Measurements from ENCODE around the gene CACNA1C.

CACNA1C gene

DNA sequence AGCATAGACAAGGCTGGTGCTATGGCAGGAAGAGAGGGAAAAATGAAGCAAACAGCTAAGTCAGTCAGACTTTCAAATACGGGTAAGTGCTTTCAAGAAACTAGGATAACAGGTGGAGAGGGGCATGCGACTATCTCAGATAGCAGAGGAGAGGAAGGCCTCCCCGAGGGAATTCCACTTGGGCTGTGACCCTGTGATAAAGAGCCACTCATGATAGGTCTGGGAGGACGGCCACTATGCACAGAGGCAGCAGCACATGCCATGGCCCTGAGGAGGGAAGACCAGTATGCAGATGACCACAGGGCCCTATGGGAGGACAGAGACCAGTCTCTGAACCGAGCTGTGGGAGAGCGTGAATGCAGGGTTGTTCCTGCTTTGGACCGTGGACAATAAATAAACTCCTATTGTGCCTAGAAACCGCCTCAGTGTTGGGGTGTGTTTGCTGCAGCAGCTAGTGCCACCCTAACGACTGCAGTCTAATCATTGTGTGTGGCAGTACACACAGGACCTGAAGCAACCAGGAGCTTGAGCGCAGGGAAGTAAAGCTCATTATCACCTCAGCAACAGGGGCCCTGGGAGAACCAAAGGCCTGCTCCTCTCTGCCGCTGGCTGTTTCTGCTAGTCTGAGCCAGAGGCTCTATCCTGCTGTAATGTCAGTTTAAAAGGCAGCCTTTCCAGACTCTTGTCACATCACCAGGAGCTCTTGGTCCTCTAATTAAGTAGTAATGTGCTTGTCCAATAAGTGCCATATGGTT, 119.1 kb downstream of the CACNA1C start:
- H3F3A ChIP-seq (ENCODE audit: control insufficient read depth, insufficient read depth): no peaks in the 10 kb centered on the region
- no peaks in the 10 kb centered on the region for H3K79me2 ChIP-seq (ENCODE audit: control insufficient read depth, low read length)
- no peaks in the 10 kb centered on the region for H3K4me1 ChIP-seq (ENCODE audit: control insufficient read depth, low read length)
- H3K4me2 ChIP-seq (ENCODE audit: low read length): no peak overlapping the region
- H3K27ac ChIP-seq (ENCODE audit: low read depth, low read length): no peak overlapping the region
- H3K27me3 ChIP-seq (ENCODE audit: control insufficient read depth, low read length): no peaks in the 10 kb centered on the region
- H3K9me3 ChIP-seq (ENCODE audit: control insufficient read depth, insufficient read depth, low read length): no peaks in the 10 kb centered on the region
- no peak overlapping the region for H3K4me3 ChIP-seq (ENCODE audit: low read length)
- H3K9me2 ChIP-seq (replicated peaks; ENCODE audit: control insufficient read depth, low read length): no peaks in the 10 kb centered on the region
- no peak for TF ChIP-seq EZH2phosphoT487 (IDR thresholded peaks at IDR 0.05; ENCODE audit: borderline replicate concordance, low read length)
- TF ChIP-seq, protein P1, sequence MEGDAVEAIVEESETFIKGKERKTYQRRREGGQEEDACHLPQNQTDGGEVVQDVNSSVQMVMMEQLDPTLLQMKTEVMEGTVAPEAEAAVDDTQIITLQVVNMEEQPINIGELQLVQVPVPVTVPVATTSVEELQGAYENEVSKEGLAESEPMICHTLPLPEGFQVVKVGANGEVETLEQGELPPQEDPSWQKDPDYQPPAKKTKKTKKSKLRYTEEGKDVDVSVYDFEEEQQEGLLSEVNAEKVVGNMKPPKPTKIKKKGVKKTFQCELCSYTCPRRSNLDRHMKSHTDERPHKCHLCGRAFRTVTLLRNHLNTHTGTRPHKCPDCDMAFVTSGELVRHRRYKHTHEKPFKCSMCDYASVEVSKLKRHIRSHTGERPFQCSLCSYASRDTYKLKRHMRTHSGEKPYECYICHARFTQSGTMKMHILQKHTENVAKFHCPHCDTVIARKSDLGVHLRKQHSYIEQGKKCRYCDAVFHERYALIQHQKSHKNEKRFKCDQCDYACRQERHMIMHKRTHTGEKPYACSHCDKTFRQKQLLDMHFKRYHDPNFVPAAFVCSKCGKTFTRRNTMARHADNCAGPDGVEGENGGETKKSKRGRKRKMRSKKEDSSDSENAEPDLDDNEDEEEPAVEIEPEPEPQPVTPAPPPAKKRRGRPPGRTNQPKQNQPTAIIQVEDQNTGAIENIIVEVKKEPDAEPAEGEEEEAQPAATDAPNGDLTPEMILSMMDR (IDR thresholded peaks at IDR 0.05; ENCODE audit: low read depth, low read length, poor library complexity, severe bottlenecking): no peak
- H3K36me3 ChIP-seq (ENCODE audit: control insufficient read depth, low read length): no peaks in the 10 kb centered on the region
- no peaks in the 10 kb centered on the region for H4K20me1 ChIP-seq (ENCODE audit: control insufficient read depth, insufficient read depth, low read depth, low read length)

- Histone ChIP-seq H3K9me3 (ENCODE audit: control insufficient read depth, insufficient read depth, low read length) (no peaks in the 10 kb centered on the region), H3K27ac (ENCODE audit: low read depth, low read length) (no peak overlapping the region), H3K36me3 (ENCODE audit: control insufficient read depth, low read length) (no peaks in the 10 kb centered on the region), H3K4me1 (ENCODE audit: control insufficient read depth, low read length) (no peaks in the 10 kb centered on the region), H4K20me1 (ENCODE audit: control insufficient read depth, insufficient read depth, low read depth, low read length) (no peaks in the 10 kb centered on the region), H3K4me3 (ENCODE audit: low read length) (no peak overlapping the region), H3K27me3 (ENCODE audit: control insufficient read depth, low read length) (no peaks in the 10 kb centered on the region), H3K9me2 (replicated peaks; ENCODE audit: control insufficient read depth, low read length) (no peaks in the 10 kb centered on the region), H3F3A (ENCODE audit: control insufficient read depth, insufficient read depth) (no peaks in the 10 kb centered on the region), H3K4me2 (ENCODE audit: low read length) (no peak overlapping the region), H3K79me2 (ENCODE audit: control insufficient read depth, low read length) (no peaks in the 10 kb centered on the region)
- TF ChIP-seq EZH2phosphoT487 (IDR thresholded peaks at IDR 0.05; ENCODE audit: borderline replicate concordance, low read length): no peak
- TF ChIP-seq, protein P1 (IDR thresholded peaks at IDR 0.05; ENCODE audit: low read depth, low read length, poor library complexity, severe bottlenecking): no peak
Observed at GRCh38 chr12:2172491-2173214, 119.9 kb downstream of the CACNA1C start.

DNA sequence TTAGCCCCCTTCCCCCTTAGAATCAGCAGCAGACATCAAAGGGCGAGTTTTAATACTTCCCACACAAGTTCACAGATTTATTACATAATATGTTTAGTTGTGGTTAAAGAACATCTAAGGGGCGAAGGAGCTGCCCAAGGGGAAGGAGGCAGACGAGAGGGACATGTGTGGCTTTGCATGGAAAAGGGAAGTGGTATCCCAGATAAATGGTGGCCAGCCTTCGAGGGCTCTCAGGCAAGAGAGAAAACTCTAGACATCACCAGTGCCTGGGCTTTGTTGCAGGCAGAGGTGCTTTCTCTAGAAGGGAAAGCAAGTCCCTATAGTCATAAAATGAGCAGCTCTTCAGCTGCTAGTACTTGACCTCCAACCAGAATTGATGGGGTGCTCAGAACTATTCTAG, 121.2 kb downstream of the CACNA1C start:
- Histone ChIP-seq H3K9me2 (replicated peaks; ENCODE audit: control insufficient read depth, low read length) (no peaks in the 10 kb centered on the region), H3K4me1 (ENCODE audit: control insufficient read depth, low read length) (no peaks in the 10 kb centered on the region), H3K4me2 (ENCODE audit: low read length) (no peak overlapping the region), H3K9me3 (ENCODE audit: control insufficient read depth, insufficient read depth, low read length) (no peaks in the 10 kb centered on the region), H3K36me3 (ENCODE audit: control insufficient read depth, low read length) (no peaks in the 10 kb centered on the region), H3K27ac (ENCODE audit: low read depth, low read length) (no peak overlapping the region), H3K27me3 (ENCODE audit: control insufficient read depth, low read length) (peaks cover 6% of the 10 kb centered on the region), H3K79me2 (ENCODE audit: control insufficient read depth, low read length) (no peaks in the 10 kb centered on the region), H3K4me3 (ENCODE audit: low read length) (no peak overlapping the region), H3F3A (ENCODE audit: control insufficient read depth, insufficient read depth) (no peaks in the 10 kb centered on the region), H4K20me1 (ENCODE audit: control insufficient read depth, insufficient read depth, low read depth, low read length) (no peaks in the 10 kb centered on the region)
- TF ChIP-seq, protein P1 (IDR thresholded peaks at IDR 0.05; ENCODE audit: low read depth, low read length, poor library complexity, severe bottlenecking): no peak
- no peak for TF ChIP-seq EZH2phosphoT487 (IDR thresholded peaks at IDR 0.05; ENCODE audit: borderline replicate concordance, low read length)

Measured in DOHH2 (cell line).